GM23338 (cell line): ENCODE data around the gene BSCL2. TPM values are rescaled to one million over a fixed set of nuclear protein-coding genes. Genes with fewer than 3 reads are reported as not detected.

Experiments
- ATAC-seq: fragments of 200-7000 bp; cut with Tn5 transposase; 3 replicates; pipeline ENCODE4 v1.9.1; 2020
- DNase-seq: peaks from one replicate; pipeline ENCODE4 v3.0.0-alpha.2; 2015; ENCODE audit warnings: low spot score
- H2AFZ ChIP-seq: fragments of 200-600 bp; sonication (generic); 2 replicates; pipeline ENCODE4 v1.8.0; 2016; ENCODE audit warnings: antibody characterized with exemption, mild to moderate bottlenecking, moderate library complexity
- H3F3A ChIP-seq: fragments of 200-600 bp; sonication (generic); replicated peaks from 2 replicates; pipeline ENCODE4 v1.8.0; 2017; ENCODE audit warnings: antibody characterized with exemption, mixed run types, low read depth
- H3K27ac ChIP-seq: fragments of 200-600 bp; sonication (generic); 2 replicates; pipeline ENCODE4 v1.6.1; 2016; ENCODE audit warnings: low read depth
- H3K27me3 ChIP-seq: fragments of 200-600 bp; sonication (generic); 2 replicates; pipeline ENCODE4 v1.8.0; 2016; ENCODE audit warnings: mild to moderate bottlenecking, mixed run types, moderate library complexity; ENCODE audit not compliant: insufficient read depth
- H3K36me3 ChIP-seq: fragments of 200-600 bp; sonication (generic); 2 replicates; pipeline ENCODE4 v1.8.0; 2016; ENCODE audit warnings: mild to moderate bottlenecking; ENCODE audit not compliant: insufficient read depth
- H3K4me1 ChIP-seq: fragments of 200-600 bp; sonication (generic); 2 replicates; pipeline ENCODE4 v1.8.0; 2016; ENCODE audit warnings: mild to moderate bottlenecking, moderate library complexity; ENCODE audit not compliant: insufficient read depth
- H3K4me2 ChIP-seq: fragments of 200-600 bp; sonication (generic); 2 replicates; pipeline ENCODE4 v1.7.1; 2017; ENCODE audit warnings: mixed run types
- H3K4me3 ChIP-seq: fragments of 200-600 bp; sonication (generic); 2 replicates; pipeline ENCODE4 v1.6.1; 2016; ENCODE audit warnings: mixed run types
- H3K79me2 ChIP-seq: fragments of 200-600 bp; sonication (generic); replicated peaks from 2 replicates; pipeline ENCODE4 v1.8.0; 2017; ENCODE audit warnings: mild to moderate bottlenecking; ENCODE audit not compliant: insufficient read depth
- H3K9me2 ChIP-seq: fragments of 200-600 bp; sonication (generic); 2 replicates; pipeline ENCODE4 v1.8.0; 2017; ENCODE audit not compliant: insufficient read depth
- H4K20me1 ChIP-seq: fragments of 200-600 bp; sonication (generic); replicated peaks from 2 replicates; pipeline ENCODE4 v1.8.0; 2017; ENCODE audit warnings: mild to moderate bottlenecking; ENCODE audit not compliant: insufficient read depth
- H3K27ac Mint-ChIP-seq: 2 replicates; pipeline ENCODE4 v1.8.0; 2020; ENCODE audit warnings: inconsistent platforms, mild to moderate bottlenecking, moderate library complexity, mixed read lengths
- H3K27me3 Mint-ChIP-seq: 3 replicates; pipeline ENCODE4 v1.8.0; 2022; ENCODE audit warnings: low read depth, mild to moderate bottlenecking, moderate library complexity, mixed read lengths, inconsistent platforms; ENCODE audit not compliant: insufficient read depth, poor library complexity
- H3K36me3 Mint-ChIP-seq: 3 replicates; pipeline ENCODE4 v1.8.0; 2021; ENCODE audit warnings: low read depth, mild to moderate bottlenecking, inconsistent platforms, moderate library complexity, mixed read lengths
- H3K4me1 Mint-ChIP-seq: 3 replicates; pipeline ENCODE4 v1.8.0; 2020; ENCODE audit warnings: mild to moderate bottlenecking, inconsistent platforms, mixed read lengths
- H3K4me3 Mint-ChIP-seq: 3 replicates; pipeline ENCODE4 v1.8.0; 2021; ENCODE audit warnings: moderate library complexity, mild to moderate bottlenecking, inconsistent platforms, mixed read lengths
- H3K9me3 Mint-ChIP-seq: 3 replicates; pipeline ENCODE4 v1.8.0; 2020; ENCODE audit warnings: moderate library complexity, mild to moderate bottlenecking, inconsistent platforms, mixed read lengths
- CTCF ChIP-seq, 2 experiments: fragments of 200-600 bp in 1 of 2; sonication (generic) in 1 of 2; conservative IDR thresholded peaks; 2 replicates each; pipeline versions ENCODE4 v1.5.1 to v1.6.1; 2016 to 2017; ENCODE audit warnings: antibody characterized with exemption in 2 of 2, low read depth in 2 of 2, mild to moderate bottlenecking in 2 of 2, moderate library complexity in 1 of 2
- EZH2 ChIP-seq: fragments of 200-600 bp; sonication (generic); IDR thresholded peaks from one replicate; pipeline ENCODE4 v1.8.0; 2017; ENCODE audit warnings: antibody characterized with exemption, mild to moderate bottlenecking, low read depth; ENCODE audit not compliant: unreplicated experiment
- EZH2phosphoT487 ChIP-seq: fragments of 200-600 bp; sonication (generic); IDR thresholded peaks from one replicate; pipeline ENCODE4 v1.8.1; 2018; ENCODE audit warnings: antibody characterized with exemption; ENCODE audit not compliant: unreplicated experiment
- JUNB ChIP-seq: IDR thresholded peaks from one replicate; pipeline ENCODE4 v1.6.1; 2016; ENCODE audit warnings: antibody characterized with exemption; ENCODE audit not compliant: unreplicated experiment
- POLR2AphosphoS5 ChIP-seq: IDR thresholded peaks from 2 replicates; pipeline ENCODE4 v1.6.1; 2016; ENCODE audit warnings: antibody characterized with exemption, low read depth
- REST ChIP-seq: IDR thresholded peaks from one replicate; pipeline ENCODE4 v1.6.1; 2018; ENCODE audit warnings: antibody characterized with exemption; ENCODE audit not compliant: unreplicated experiment
- ZNF462 ChIP-seq: fragments of 250-450 bp; sonication (Bioruptor Pico); IDR thresholded peaks from 2 replicates; pipeline ENCODE4 v1.5.0; 2020; ENCODE audit warnings: mild to moderate bottlenecking, moderate library complexity
- polyA plus RNA-seq: library from polyadenylated mRNA; unstranded; fragments of >200 nt; fragmentation: Nextera tagmentation; extraction: Ambion mirVana; gene quantifications from 2 replicates; pipeline ENCODE4 v1.2.1, GENCODE V29; 2016
- total RNA-seq: library from RNA; depleted of rRNA; stranded (reverse); fragments of >200 nt; shearing (Covaris generic); gene quantifications from 2 replicates; pipeline ENCODE4 v1.2.3, GENCODE V29; 2014

Gene BSCL2
- total and polyA plus RNA-seq, 2 experiments from 2014 or later, result 60.2 to 81.7 TPM

- TF ChIP-seq ZNF462 (CRISPR knock-in tag) (no peak), CTCF (conservative IDR thresholded peaks at IDR 0.05; ENCODE audit: low read depth in 2 of 2) (no peak), EZH2phosphoT487 (no peak)
Measured at GRCh38 chr11:62665599-62666258, 41.5 kb downstream of the BSCL2 start (continued).

GRCh38 chr11:62665075-62665598 lies 42.1 kb downstream of the BSCL2 start, which contains the start of the genes C11orf98 and CSKMT:
TSS of gene C11orf98 (minus strand) at chr11:62665210. CDS start at chr11:62665169, 41 bp downstream.
TSS of gene CSKMT (plus strand) at chr11:62665312. CDS start at chr11:62665880, 568 bp downstream.
- Histone ChIP-seq H3K36me3 (peaks cover 20% of the 10 kb centered on the region), H3K4me1 (peaks cover 26% of the 10 kb centered on the region), H2AFZ (peak within 1 kb of the TSS; percentile 93), H3K4me2 (peak within 1 kb of the TSS; percentile 97), H3K27ac (peak within 1 kb of the TSS; percentile 98), H3K79me2 (peaks cover 51% of the 10 kb centered on the region), H4K20me1 (peaks cover 15% of the 10 kb centered on the region), H3K27me3 (no peaks in the 10 kb centered on the region), H3K9me2 (no peaks in the 10 kb centered on the region), H3F3A (peaks cover 65% of the 10 kb centered on the region), H3K4me3 (peak within 1 kb of the TSS; percentile 99)
- H3K4me3 Mint-ChIP-seq, result peak within 1 kb of the TSS; percentile 98
- ATAC-seq (peak; percentile 84), DNase-seq (peak; percentile 96)
- no peaks in the 10 kb centered on the region; the same call in 2 of the 3 replicates for H3K9me3 Mint-ChIP-seq
- H3K4me1 Mint-ChIP-seq, result peaks cover 17% of the 10 kb centered on the region
- peaks cover 56% of the 10 kb centered on the region for H3K36me3 Mint-ChIP-seq
- peak within 1 kb of the TSS; percentile 98 for H3K27ac Mint-ChIP-seq
- TF ChIP-seq POLR2AphosphoS5 (peak; percentile 100), JUNB (no peak), EZH2 (no peak), CTCF (conservative IDR thresholded peaks at IDR 0.05; ENCODE audit: low read depth in 2 of 2) (no peak), REST (peak; percentile 37)
- H3K27me3 Mint-ChIP-seq, result peaks cover 13% of the 10 kb centered on the region
